ENCODE measurements around the gene CACTIN.

Gene CACTIN

GRCh38 chr19:3609779-3610719 lies 16.5 kb downstream of the CACTIN start:
- no peak overlapping the region for H3K27ac ChIP-seq (ENCODE audit: low read depth, low read length, poor library complexity, severe bottlenecking)
- no peaks in the 10 kb centered on the region; the same call in 1 of the 2 replicates for H3K27me3 ChIP-seq (ENCODE audit: insufficient read depth, low read length)
- H3K9me3 ChIP-seq (ENCODE audit: low read length): no peaks in the 10 kb centered on the region
- no peak overlapping the region for H2AFZ ChIP-seq (ENCODE audit: low read length)
- peaks cover 3% of the 10 kb centered on the region for H3K4me1 ChIP-seq (ENCODE audit: insufficient read depth, low read length, severe bottlenecking)
- H3K4me3 ChIP-seq (ENCODE audit: low read depth, low read length, poor library complexity, severe bottlenecking): no peak overlapping the region
- no peaks in the 10 kb centered on the region for H3K79me2 ChIP-seq (ENCODE audit: insufficient read depth, low read length)
- H3K9ac ChIP-seq (ENCODE audit: low read length): no peak overlapping the region
- no peak overlapping the region for H3K4me2 ChIP-seq (ENCODE audit: low read length)
- peaks cover 28% of the 10 kb centered on the region for H3K36me3 ChIP-seq (ENCODE audit: insufficient read depth, low read length)
- no peaks in the 10 kb centered on the region for H3F3A ChIP-seq (ENCODE audit: insufficient read depth, low read length)
- no peak for TF ChIP-seq EZH2 (IDR thresholded peaks at IDR 0.05; ENCODE audit: borderline replicate concordance, low read length)
- TF ChIP-seq CTCF (IDR thresholded peaks at IDR 0.05; ENCODE audit: low read length): no peak
- no peaks in the 10 kb centered on the region for H4K20me1 ChIP-seq (ENCODE audit: insufficient read depth, low read length)
- H3K9me2 ChIP-seq (ENCODE audit: low read depth, low read length): no peaks in the 10 kb centered on the region

- no peaks in the 10 kb centered on the region for H4K20me1 ChIP-seq (ENCODE audit: insufficient read depth, low read length)
- H3K79me2 ChIP-seq (ENCODE audit: insufficient read depth, low read length): no peaks in the 10 kb centered on the region
- peaks cover 28% of the 10 kb centered on the region for H3K36me3 ChIP-seq (ENCODE audit: insufficient read depth, low read length)
- H3K4me2 ChIP-seq (ENCODE audit: low read length): no peak overlapping the region
- H3K9ac ChIP-seq (ENCODE audit: low read length): no peak overlapping the region
- H3K27ac ChIP-seq (ENCODE audit: low read depth, low read length, poor library complexity, severe bottlenecking): no peak overlapping the region
- H3K4me1 ChIP-seq (ENCODE audit: insufficient read depth, low read length, severe bottlenecking): peaks cover 10% of the 10 kb centered on the region
- TF ChIP-seq EZH2 (IDR thresholded peaks at IDR 0.05; ENCODE audit: borderline replicate concordance, low read length) (no peak), CTCF (IDR thresholded peaks at IDR 0.05; ENCODE audit: low read length) (no peak)
- H2AFZ ChIP-seq (ENCODE audit: low read length): no peak overlapping the region
- no peaks in the 10 kb centered on the region for H3F3A ChIP-seq (ENCODE audit: insufficient read depth, low read length)
- no peak overlapping the region for H3K4me3 ChIP-seq (ENCODE audit: low read depth, low read length, poor library complexity, severe bottlenecking)
- no peaks in the 10 kb centered on the region for H3K9me3 ChIP-seq (ENCODE audit: low read length)
- no peaks in the 10 kb centered on the region; the same call in 1 of the 2 replicates for H3K27me3 ChIP-seq (ENCODE audit: insufficient read depth, low read length)
- no peaks in the 10 kb centered on the region for H3K9me2 ChIP-seq (ENCODE audit: low read depth, low read length)
Measured at GRCh38 chr19:3608750-3609322, 17.8 kb downstream of the CACTIN start.

- Histone ChIP-seq H3K4me2 (ENCODE audit: low read length) (no peak overlapping the region), H3K4me1 (ENCODE audit: insufficient read depth, low read length, severe bottlenecking) (peaks cover 10% of the 10 kb centered on the region), H3K4me3 (ENCODE audit: low read depth, low read length, poor library complexity, severe bottlenecking) (no peak overlapping the region)
Measured at GRCh38 chr19:3608079-3608641, 18.4 kb downstream of the CACTIN start.

More at GRCh38 chr19:3608079-3608641, 18.4 kb downstream of the CACTIN start:
- TF ChIP-seq CTCF (IDR thresholded peaks at IDR 0.05; ENCODE audit: low read length) (no peak), EZH2 (IDR thresholded peaks at IDR 0.05; ENCODE audit: borderline replicate concordance, low read length) (no peak)
- H2AFZ ChIP-seq (ENCODE audit: low read length): no peak overlapping the region
- H3F3A ChIP-seq (ENCODE audit: insufficient read depth, low read length): no peaks in the 10 kb centered on the region
- H3K79me2 ChIP-seq (ENCODE audit: insufficient read depth, low read length): no peaks in the 10 kb centered on the region
- H3K9me2 ChIP-seq (ENCODE audit: low read depth, low read length): no peaks in the 10 kb centered on the region
- H4K20me1 ChIP-seq (ENCODE audit: insufficient read depth, low read length): no peaks in the 10 kb centered on the region
- H3K36me3 ChIP-seq (ENCODE audit: insufficient read depth, low read length): peaks cover 25% of the 10 kb centered on the region
- no peaks in the 10 kb centered on the region for H3K9me3 ChIP-seq (ENCODE audit: low read length)
- no peak overlapping the region for H3K9ac ChIP-seq (ENCODE audit: low read length)
- no peak overlapping the region for H3K27ac ChIP-seq (ENCODE audit: low read depth, low read length, poor library complexity, severe bottlenecking)
- no peaks in the 10 kb centered on the region; the same call in 1 of the 2 replicates for H3K27me3 ChIP-seq (ENCODE audit: insufficient read depth, low read length)

All from OCI-LY1 (cell line).